Stomach smooth muscle (tissue), 2 donors: Measurements from ENCODE around the gene CEPT1.

Experiments
- H3K27ac ChIP-seq: one replicate; pipeline ENCODE4 v1.7.0; 2013; ENCODE audit warnings: mild to moderate bottlenecking, low read length, inconsistent platforms
- H3K27me3 ChIP-seq, 2 donors: one replicate each; pipeline ENCODE4 v1.7.0; 2013; ENCODE audit warnings: low read length in 2 of 2; ENCODE audit not compliant: insufficient read depth in 2 of 2, control insufficient read depth in 1 of 2
- H3K36me3 ChIP-seq, 2 donors: one replicate each; pipeline ENCODE4 v1.7.0; 2013; ENCODE audit warnings: low read length in 2 of 2; ENCODE audit not compliant: control insufficient read depth in 2 of 2, insufficient read depth in 2 of 2
- H3K4me1 ChIP-seq: one replicate; pipeline ENCODE4 v1.7.0; 2013; ENCODE audit warnings: low read length; ENCODE audit not compliant: control insufficient read depth, insufficient read depth
- H3K4me3 ChIP-seq, 2 donors: one replicate each; pipeline ENCODE4 v1.7.0; 2013; ENCODE audit warnings: low read length in 2 of 2
- H3K9ac ChIP-seq, 2 donors: one replicate each; pipeline ENCODE4 v1.7.0; 2013; ENCODE audit warnings: low read length in 2 of 2, mild to moderate bottlenecking in 1 of 2
- H3K9me3 ChIP-seq, 2 donors: one replicate each; pipeline ENCODE4 v1.7.0; 2013; ENCODE audit warnings: low read length in 2 of 2; ENCODE audit not compliant: control insufficient read depth in 2 of 2
- donor health status: healthy.
- donor health status: Pancreatic carcinoma.

Gene CEPT1

DNA sequence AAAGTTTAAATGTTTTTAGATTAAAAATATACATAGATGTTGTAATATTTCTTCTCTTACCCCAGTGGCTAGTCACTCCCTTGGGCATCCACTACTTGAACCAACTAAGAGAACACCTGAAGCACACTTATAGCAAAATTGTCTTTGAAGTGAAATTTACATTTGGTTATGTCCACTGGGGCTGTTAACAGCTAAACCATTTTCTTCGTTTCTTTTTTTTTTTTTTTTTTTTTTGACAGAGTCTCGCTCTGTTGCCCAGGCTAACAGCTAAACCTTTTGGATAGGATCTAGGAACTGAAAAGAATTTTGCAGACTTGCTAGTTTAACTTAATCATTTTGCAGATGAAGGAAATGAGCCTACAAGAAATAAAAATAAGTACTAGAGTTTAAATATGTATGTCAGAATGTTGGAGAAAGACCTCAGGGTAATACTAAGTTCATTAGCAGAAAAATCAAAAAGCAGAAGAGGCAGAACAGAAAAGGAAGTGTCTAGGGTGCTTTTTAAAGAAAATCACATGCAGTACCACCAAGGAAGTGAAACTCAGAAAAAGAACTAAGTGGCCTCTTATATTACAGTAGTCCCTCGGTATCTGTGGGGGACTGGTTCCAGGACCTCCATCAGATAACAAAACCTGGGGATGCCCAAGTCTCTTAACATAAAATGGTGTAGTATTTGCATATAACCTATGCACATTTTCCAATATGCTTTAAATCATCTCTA, 11.9 kb upstream of the CEPT1 start:
- peaks cover 6 to 17% of the 10 kb centered on the region in 2 donors for H3K36me3 ChIP-seq
- H3K27ac ChIP-seq = no peak overlapping the region
- H3K27me3 ChIP-seq = no peaks in the 10 kb centered on the region
- no peak overlapping the region for H3K4me3 ChIP-seq
- no peak overlapping the region for H3K9ac ChIP-seq
- no peaks in the 10 kb centered on the region for H3K4me1 ChIP-seq
- no peaks in the 10 kb centered on the region for H3K9me3 ChIP-seq

DNA sequence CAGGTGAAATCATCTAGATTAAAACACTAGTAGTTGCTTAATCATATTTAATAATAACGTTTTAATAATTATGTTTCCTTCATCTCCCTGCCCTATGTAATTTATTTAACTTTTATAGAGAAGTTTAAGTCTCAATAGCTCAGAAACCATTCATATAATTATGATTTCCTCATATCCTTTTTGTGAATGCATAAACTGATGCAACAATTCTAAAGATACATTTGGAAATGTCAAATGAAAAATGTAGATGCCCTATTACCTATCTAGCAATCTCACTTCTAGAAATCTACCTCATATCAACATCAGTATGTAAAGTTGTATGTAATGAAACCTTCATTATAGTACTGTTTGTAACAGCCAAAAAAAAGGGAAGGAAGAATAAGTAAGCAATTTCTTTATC, 10.6 kb upstream of the CEPT1 start:
- Histone ChIP-seq H3K27me3 (no peaks in the 10 kb centered on the region), H3K4me1 (no peaks in the 10 kb centered on the region), H3K4me3 (no peak overlapping the region), H3K9ac (no peak overlapping the region), H3K9me3 (no peaks in the 10 kb centered on the region), H3K27ac (no peak overlapping the region), H3K36me3 (peaks cover 4 to 10% of the 10 kb centered on the region in 2 donors)

DNA sequence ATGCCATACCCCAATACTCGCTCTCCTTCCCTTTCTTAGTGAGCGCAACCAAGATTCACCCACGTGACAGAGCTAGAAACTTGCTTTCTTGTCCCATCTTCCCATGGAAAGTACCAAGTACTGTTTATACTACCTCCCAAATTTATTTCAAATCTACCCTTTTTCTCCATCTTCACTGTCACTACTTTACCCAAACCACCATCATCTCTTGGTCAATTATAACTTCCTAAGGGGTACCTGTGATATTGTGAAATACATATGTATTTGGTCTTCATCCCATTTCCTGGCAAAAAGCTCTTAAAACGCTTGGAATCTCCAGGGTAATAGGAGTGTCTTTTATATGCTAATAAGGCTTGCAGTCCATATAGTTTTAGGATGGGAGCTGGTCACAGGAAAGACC, 8.3 kb upstream of the CEPT1 start:
- Histone ChIP-seq H3K4me3 (no peak overlapping the region), H3K4me1 (no peaks in the 10 kb centered on the region), H3K27me3 (no peaks in the 10 kb centered on the region), H3K9ac (no peak overlapping the region), H3K9me3 (no peaks in the 10 kb centered on the region), H3K27ac (no peak overlapping the region), H3K36me3 (peaks cover 4% of the 10 kb centered on the region in 2 donors)

DNA sequence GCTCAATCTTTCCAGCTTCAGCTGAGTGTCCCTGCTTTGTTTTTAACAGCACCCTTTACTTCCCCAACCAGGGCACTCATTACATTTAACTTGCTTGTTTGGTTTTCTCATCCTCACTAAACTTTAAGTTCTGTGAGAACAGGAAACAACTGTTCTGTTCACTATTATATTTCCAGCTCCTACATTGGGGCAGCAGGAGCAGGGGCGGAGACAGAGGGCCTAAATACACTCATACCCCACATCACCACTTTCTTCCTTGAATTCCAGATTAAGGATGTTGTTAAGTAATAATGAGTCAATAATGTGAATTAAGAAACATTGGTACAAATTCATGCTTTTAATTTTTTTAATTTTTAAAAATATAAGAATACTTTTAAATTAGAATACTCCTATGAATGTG, 6.2 kb upstream of the CEPT1 start:
- no peaks in the 10 kb centered on the region for H3K9me3 ChIP-seq
- H3K27me3 ChIP-seq = no peaks in the 10 kb centered on the region
- H3K4me1 ChIP-seq = no peaks in the 10 kb centered on the region
- H3K27ac ChIP-seq = no peak overlapping the region
- no peak overlapping the region for H3K9ac ChIP-seq
- peaks cover 0 to 2% of the 10 kb centered on the region in 2 donors for H3K36me3 ChIP-seq
- H3K4me3 ChIP-seq = no peak overlapping the region

DNA sequence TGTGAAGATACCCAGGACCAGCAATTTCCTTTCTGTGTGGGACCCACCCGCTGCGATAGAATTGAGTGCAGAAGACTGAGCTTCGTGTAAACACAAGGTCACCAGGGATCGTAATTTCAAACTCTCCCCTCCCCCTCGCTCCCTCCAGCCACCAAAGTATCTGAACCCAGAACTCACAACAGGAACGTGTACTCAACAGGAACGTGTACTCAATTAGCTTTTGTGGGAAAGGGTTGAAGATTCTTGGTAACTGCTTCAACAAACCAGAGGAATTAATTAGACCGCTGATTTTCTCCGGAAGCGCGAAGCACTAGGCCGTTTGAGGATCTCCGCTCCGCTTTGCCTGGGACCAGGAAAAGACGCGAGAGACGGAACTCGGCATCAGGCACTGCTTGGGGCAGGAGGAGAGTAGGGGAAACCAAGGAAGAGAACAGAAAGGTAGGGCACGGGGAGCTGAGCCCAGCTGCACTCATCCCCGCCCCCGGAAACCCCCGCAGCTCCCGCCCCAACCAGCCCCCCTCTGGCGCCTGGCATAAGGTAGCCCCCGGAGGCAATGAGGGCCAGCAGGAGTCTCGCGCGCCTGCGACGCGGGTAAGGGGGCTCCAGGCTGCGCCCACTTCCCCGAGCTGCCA, 583 bp upstream of the CEPT1 start:
- Histone ChIP-seq H3K36me3 (peaks cover 0 to 2% of the 10 kb centered on the region in 2 donors), H3K9me3 (no peaks in the 10 kb centered on the region), H3K4me1 (peaks cover 6% of the 10 kb centered on the region)

DNA sequence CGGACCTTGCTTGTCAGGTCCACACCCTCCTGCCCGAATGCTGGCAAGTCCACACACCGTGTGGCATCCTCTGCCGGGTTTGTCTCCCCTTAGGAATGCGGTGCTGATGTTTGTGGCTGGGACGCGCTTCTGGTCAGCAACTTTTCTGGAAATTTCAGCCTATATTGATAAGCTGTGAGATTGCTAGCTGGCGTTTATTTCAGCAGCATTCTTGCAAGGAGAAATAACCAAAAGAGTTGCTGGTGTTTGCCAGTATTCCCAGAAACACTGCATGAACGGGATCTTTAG, 601 bp downstream of the CEPT1 start:
- Histone ChIP-seq H3K9me3 (no peaks in the 10 kb centered on the region), H3K36me3 (no peaks in the 10 kb centered on the region), H3K9ac (peak overlapping the region; percentile 90 to 93)

More for the DNA sequence above, 583 bp upstream of the CEPT1 start:
- Histone ChIP-seq H3K4me3 (peak overlapping the region; percentile 90 to 91), H3K27me3 (no peaks in the 10 kb centered on the region), H3K9ac (peak overlapping the region; percentile 90 to 93), H3K27ac (peak overlapping the region; percentile 77)

DNA sequence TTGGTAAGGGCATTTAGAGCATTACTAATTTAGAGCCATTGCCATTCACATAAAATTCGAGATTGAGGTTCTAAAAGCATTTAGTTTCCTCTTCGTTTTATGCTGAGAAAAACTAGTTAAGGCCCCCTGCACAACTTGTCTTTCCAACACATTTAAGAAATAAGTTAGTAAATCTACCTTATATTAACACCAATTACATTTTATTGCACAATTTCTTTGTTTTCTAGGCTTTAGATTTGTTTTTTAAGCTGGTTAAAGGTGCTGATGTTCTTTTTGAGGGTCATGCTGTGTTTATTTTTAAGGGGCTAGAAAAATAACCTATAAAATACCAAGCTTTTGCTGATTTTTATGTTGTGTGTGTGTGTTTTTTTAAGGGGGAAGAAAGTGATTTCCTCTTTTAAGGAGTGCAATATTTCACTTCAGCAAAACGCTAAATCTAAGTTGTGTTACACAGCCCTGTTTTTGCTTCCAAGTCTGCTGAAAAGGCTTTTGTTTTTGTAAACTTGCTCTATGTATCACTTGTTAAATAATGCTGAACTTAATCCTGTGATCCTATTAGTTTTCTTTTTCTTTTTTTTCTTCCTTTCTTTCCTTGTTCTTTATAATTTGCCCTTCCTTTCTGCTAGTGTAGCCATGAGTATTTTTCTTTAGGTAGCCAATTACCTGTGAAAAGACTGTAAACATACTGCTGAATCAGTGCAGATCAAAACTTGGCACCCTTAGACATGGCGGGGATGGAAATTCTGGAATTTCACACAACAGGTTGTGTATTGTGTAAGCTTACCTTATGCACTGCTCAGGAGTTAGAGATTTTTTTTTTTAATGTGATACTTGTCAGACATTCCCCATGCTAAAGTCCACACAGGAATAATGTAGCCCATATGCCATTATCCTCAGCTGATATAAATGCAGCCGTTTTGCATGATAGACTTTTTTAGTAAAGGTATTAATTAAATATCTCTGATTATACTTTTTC, 1.5 kb downstream of the CEPT1 start:
- peaks cover 6% of the 10 kb centered on the region for H3K4me1 ChIP-seq
- H3K36me3 ChIP-seq = no peaks in the 10 kb centered on the region
- H3K9me3 ChIP-seq = no peaks in the 10 kb centered on the region
- no peaks in the 10 kb centered on the region for H3K27me3 ChIP-seq
- H3K4me3 ChIP-seq = peak overlapping the region in 1 of 2 donors; percentile 91
- H3K9ac ChIP-seq = no peak overlapping the region
- no peak overlapping the region for H3K27ac ChIP-seq

More for the DNA sequence above, 601 bp downstream of the CEPT1 start:
- Histone ChIP-seq H3K27ac (peak overlapping the region; percentile 77), H3K4me3 (peak overlapping the region; percentile 90 to 91), H3K27me3 (no peaks in the 10 kb centered on the region), H3K4me1 (peaks cover 6% of the 10 kb centered on the region)

DNA sequence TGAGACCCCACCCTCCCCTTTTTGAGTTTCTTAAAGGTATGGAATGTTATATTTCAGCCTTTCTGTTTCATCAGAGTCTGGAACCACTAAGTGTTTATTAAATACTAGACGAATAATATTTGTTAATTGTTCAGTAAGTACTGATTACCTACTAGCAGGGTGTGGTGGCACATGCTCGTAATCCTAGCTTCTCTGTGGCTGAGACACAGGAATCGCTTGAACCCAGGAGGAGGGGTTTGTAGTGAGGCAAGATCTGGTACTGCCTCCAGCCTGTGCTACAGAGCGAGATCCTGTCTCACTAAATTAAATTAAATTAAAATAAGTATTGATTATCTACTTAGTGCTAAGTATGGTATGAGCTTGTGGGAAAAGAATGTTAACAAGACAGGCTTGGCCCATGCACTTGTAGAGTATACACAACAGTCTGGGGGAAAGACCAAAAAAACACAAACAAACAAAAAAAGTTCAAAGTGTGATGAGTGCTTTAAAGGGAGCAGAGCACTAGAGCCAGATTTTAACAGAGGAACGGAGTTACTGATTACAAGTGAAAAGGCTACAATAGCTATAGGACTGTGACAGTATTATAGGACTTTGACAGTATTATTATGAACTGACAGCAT, 2.4 kb downstream of the CEPT1 start:
- Histone ChIP-seq H3K27ac (no peak overlapping the region), H3K4me3 (no peak overlapping the region), H3K4me1 (peaks cover 6% of the 10 kb centered on the region)

DNA sequence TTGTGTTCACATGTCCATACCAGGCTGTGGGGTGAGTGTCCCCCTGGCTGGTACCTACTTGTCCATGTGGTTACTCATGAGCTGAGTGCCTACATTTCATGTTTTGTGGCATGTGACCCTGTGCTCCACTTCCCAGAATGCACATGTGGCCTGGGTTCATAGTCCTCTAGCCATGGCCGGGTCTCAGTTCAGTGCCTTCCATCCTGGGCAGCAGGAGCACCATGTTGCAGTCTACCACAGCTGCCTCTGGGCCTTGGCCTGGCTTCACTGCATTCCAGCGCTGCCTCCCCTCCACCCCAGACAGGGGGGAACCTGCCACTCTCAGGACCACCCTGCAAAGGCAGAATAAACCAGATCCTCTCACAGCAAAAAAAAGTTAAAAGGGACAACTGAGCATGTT, 5.5 kb downstream of the CEPT1 start:
- peaks cover 8 to 15% of the 10 kb centered on the region in 2 donors for H3K36me3 ChIP-seq
- no peaks in the 10 kb centered on the region for H3K9me3 ChIP-seq
- peaks cover 6% of the 10 kb centered on the region for H3K4me1 ChIP-seq
- H3K4me3 ChIP-seq = no peak overlapping the region
- no peak overlapping the region for H3K27ac ChIP-seq
- no peaks in the 10 kb centered on the region for H3K27me3 ChIP-seq
- no peak overlapping the region for H3K9ac ChIP-seq

More for the DNA sequence above, 2.4 kb downstream of the CEPT1 start:
- Histone ChIP-seq H3K36me3 (no peaks in the 10 kb centered on the region), H3K27me3 (no peaks in the 10 kb centered on the region), H3K9me3 (no peaks in the 10 kb centered on the region), H3K9ac (no peak overlapping the region)

DNA sequence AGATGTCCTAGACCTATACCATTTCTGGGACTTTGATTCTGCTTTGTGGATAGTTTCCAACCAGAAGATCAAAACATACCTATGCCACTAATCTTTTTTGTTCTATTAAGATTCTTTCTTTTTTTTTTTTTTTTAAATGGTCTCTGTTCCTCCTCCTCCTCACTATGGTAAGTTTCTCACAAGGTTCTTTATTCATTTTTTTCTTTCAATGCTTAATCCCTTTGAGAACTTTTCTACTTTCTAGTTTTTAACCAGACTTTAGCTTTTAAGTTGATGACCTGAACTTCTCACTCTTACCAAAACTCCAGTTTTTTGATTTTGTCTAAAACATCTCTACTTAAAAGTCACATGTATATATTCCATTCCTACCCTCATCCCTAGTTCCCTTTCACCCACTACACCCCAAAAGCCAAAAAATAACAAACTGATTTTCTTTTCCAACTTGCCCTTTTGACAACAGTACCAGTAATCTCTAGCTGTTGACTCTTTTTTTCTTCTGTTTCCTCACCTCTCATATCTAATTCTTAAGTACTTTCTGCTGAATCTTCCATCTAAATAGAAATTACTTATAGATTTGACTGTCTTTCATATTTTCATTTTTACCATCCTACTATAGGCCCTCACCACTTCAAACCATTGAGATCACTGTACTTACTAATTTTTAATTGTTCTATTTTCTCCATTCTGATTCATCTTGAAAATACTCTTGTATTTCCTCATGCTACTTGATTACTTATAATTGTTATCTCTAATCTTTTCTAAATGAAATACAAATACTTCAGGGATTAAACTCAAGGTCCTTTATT, 6.1 kb downstream of the CEPT1 start:
- H3K36me3 ChIP-seq = peaks cover 8 to 15% of the 10 kb centered on the region in 2 donors
- no peaks in the 10 kb centered on the region for H3K9me3 ChIP-seq
- H3K9ac ChIP-seq = no peak overlapping the region
- H3K27ac ChIP-seq = no peak overlapping the region
- no peak overlapping the region for H3K4me3 ChIP-seq
- no peaks in the 10 kb centered on the region for H3K27me3 ChIP-seq
- H3K4me1 ChIP-seq = peaks cover under 1% of the 10 kb centered on the region
